Activated CD4-positive, CD25-positive, alpha-beta regulatory T cell treated with anti-CD3 and anti-CD28 coated beads, Interleukin-2, amount 50 U/mL, for 16 hours (primary cell): ENCODE results near the gene ADORA2A.

Experiments
- DNase-seq: peaks from one replicate; pipeline ENCODE4 v3.0.0-alpha.2; 2020; ENCODE audit warnings: low read depth, low spot score

Gene ADORA2A

DNA sequence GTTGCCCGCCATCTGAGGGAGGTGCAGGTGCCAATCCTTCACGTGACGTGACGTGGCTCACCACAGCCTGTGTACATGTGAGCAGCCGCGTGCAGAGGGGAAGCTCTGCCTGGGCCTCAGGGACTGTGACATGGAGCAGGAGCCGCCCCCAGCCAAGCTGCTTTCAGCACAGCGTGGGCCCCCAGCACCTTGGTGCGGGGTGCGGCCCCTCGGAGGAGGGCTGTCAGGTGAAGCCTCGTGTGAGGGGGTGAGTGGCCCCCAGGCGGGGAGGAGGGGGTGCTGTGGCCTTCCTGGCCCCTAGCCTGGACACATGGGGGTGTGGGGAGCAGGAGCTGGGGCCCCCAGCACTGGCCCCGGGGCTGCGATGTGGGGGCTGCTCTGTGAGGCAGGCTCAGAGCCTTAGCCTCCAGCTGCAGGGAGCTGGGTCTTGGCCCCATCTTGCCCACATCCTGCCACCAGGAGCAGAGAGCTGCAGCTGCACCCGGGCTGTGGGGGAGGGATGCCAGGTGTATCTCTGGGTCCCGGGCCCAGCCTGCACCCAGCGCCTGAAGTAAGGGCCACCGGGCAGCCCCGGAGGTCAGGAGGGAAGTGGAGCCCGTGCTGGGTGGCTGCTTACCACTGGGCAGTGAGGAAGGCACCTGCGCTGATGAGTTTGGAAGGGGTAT is at the start of gene ADORA2A:
Gene ADORA2A, plus strand, starts transcription at position 100 of the 665 bp plus-strand sequence. CDS start 5,806 bp downstream, outside the sequence.
- DNase-seq, result peak; percentile 69

DNA sequence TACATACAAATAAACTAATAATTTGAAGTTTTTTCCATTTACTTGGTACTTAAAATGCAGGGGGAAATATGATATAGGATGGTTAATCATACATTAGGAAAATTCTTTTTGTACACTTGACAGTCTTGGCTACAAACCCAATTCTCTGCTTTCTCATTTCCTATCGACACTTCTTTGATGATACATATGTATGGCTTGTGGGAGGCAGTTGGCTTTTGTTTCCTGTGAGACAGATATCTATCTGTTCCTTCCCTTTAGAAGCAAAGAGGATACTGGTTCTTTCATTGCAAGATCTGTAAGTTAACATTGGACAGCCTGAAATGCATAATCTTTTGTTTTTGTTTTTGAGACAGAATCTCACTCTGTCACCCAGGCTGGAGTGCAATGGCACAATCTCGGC is 47.9 kb upstream of the ADORA2A start:
- DNase-seq, result no peak

DNA sequence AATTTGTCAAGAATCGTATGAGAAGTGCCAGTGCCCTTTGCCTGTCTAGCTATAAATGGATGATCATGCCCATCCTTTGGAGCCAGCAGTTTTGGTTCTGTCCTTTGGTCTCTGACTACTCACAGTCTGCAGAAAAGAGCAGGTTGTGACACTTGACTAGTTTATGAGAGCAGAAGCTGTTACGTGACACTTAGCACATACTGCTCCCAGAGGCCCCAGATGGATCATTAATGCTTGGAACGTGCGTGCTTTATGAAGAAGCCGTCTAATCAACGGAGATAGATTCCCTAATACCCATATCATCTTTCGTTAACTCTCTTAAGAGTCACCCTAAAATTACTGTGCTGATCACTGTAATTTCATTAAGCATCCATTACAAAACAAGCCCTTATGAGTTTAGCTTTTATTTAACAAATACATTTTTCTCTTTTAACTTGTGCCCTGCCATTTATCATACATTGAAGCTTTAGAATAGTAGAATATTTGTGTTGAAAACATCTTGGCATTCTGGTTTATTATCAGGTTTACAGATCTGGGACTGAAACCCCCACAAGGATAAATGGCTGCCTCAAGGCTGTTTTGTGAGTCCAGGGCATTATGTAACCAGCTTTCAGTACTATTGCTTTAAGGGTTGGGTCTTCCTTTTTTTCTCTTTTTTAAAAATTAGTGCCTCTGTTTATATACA is 47.0 kb upstream of the ADORA2A start:
- DNase-seq, result no peak

DNA sequence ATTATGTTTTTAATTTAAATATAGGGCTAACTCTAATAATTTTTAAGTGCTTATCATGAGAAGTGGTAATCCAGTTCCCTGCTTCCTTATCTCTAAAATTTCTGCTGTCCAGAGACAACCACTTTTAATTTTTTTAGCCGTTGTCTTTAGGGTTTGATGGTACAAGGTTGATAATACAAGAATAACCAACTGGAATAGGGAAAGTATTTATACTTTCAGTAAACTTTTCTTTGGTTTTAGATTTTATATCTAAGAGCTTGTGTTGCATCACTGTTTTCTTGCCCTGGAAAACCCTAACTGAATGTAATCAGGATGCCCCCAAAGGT is 46.5 kb upstream of the ADORA2A start:
- no peak for DNase-seq

DNA sequence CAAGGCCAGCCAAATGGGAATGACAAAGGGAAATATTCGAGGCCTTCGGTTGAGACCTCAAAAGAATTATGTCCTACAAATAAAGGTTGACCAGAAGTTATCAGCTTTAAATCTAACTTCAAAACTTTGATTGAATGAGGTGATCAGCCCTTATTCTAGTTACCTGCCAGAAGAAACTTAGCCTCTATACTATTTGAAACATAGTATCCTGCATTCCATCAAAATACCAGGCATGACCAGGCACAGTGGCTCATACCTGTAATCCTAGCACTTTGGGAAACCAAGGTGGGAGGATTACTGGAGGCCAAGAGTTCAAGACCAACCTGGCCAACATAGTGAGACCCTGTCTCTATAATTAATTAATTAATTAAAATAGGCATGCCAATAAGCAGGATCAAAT is 44.3 kb upstream of the ADORA2A start:
- DNase-seq, result no peak

DNA sequence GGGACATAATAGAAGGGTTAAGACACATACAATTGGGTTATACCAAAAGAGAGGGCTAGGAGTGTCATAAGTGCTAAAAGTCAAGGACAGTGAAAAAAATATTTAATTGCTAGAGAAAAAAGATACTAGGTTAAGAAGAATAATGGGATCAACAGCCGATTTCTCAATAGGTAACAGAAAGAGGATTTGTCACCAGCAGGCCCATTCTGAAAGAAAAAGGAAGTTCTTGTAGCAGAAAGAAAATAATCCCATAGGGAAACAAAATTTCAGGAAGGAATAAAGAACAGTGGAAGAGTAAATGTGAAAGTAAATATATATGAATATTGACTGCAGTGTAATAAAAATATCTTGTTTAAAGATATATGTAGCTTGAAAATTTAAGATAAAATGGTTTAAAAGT is 43.3 kb upstream of the ADORA2A start:
- DNase-seq, result no peak

DNA sequence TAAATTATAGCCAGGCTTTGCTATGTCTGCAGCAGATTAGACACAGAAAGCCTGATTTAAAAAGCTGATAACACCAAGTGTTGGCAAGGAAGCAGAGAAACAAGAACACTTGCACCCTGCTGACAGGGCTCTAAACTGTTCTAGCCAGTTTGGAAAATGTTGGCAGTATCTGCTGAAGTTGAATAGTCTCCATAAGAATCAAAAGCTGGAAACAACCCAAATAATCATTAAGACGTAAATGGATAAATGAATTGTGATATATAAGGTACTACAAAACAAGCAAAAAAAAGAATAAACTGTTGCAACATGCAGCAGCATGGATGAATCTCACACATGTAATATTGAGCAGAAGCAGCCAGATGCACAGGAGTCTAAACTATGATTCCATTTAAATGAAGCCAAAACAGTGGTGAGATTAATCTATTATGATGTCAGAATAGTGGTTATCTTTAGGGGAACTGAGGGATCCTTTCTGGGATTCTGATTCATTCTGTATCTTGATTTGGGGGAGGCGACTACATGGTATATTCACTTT is 40.4 kb upstream of the ADORA2A start:
- DNase-seq, result no peak

DNA sequence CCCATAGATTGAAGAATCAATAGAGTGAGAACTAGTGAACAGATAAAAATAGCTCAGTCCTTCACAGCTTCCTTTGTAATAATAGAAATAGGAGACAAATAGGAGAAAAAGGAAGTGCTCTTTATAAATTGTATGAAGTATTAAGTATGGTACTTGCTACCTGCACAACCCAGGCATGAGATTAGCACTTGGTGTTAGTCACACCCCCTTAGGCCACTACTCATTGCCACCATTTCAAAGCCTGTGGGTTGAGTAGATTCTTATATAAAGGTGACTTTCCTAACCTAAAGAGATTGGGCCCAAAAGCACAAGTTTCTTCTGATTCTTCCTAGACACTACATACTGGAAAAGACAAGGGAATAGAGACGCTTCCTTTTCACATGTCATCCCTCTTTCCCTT is 37.7 kb upstream of the ADORA2A start:
- no peak for DNase-seq

DNA sequence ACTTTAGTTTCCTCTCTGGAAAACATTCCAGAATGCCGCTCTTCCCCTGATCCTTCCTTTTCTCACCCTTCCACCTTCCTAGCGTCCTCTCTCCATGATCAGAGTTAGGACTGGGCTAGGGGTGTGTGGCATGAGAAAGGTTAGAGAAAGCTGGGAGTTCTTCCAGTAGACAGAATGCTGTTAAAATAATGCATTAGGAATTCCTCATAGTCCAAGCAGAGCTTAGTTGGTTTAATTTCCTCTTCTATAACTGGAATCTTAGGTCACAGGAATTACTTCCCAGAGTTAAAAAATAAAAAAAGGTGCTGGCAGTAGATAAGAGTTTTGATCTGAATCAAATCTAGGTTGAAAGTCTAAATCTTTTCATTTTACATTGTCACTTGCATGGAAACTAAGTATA is 37.2 kb upstream of the ADORA2A start:
- no peak for DNase-seq

DNA sequence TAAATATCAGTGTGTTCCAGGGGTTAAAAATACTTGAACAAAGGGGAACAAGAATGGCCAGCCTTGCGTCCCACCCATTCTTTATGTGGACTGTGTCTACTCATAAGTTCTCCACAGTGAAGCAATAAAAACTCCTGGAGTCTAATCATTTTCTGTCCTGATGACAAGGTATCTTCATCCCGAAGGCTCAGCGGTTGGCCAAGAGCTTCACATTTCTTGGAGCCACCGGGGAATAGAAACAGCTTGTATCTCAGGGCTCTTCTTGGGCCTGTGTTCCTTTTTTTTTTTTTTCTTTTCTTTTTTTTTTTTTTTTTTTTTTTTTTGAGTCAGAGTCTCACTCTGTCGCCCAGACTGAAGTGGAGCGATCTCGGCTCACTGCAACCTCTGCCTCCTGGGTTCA is 36.8 kb upstream of the ADORA2A start:
- no peak for DNase-seq

DNA sequence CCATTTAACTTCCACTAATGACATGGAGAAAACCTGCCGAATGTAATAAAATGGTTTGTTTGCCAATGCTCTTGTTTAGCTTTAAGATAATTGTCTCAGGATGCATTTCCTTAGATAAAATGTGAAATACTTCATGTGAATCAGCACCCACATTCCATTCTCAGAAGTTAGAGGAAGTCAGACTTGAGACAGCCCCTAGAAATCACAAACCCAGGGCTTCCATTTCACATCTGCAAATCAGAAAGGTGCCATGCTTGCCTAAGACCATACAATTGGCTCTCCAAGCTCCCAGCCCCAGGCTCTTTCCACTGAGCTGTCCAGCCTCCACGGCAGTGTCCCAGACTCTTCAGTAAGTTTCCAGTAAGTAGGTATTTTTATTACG is 35.6 kb upstream of the ADORA2A start:
- no peak for DNase-seq

DNA sequence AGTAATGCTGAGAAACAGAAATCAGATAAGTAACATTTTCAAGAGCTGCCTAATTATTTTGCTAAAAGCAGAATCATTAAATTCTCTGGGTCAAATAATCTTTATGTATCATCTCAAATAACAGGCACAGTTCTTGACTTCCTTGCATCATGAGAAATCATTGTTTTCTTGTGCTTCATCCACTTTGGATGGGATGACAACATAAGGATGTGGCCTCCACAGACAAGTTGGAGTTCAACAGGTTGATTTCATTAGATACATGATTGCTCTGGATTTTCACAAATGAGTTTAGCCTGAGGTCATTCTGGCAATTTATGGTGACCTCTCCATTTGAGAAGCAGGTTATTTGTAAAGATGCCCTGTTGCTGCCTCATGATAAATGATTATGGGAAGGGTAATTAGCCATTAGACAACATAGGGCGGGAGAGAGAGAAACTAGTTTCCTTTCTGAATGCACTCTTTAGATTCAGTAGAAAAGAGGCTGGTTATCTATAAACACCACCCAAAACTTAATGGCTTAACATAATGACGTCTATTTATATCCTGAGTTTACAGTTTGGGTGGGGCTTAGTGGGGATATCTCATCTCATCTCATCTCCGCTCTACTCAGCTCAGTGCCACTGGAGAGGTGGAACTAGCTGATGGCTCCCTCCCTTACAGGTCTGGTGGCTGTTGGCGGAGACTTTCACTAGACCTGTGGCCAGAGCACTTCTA is 35.0 kb upstream of the ADORA2A start:
- no peak for DNase-seq

DNA sequence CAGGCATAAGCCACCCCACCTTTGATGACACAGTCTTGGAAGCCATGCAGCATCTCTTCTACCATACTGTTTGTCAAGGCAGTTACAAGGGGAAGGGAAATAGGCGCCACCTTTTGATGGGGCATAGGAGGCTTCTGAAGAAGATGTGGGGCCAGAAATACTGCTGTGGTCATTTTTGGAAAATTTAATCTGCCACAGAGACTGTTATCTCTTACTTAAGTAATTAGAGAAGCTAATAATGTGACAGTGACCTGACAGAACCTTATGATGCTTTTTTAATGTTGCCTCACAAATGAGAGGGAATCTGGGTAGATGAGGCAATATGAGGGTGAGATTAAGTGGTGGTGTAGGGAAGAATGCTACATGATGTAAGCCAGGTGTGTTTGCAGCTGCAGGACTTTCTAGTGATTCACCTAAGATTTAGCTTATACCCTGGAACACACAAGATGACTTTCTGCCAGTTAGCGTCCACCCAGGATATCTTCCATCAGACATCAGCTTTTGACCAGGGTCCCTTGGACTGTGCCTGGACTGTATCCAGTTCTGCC is 34.3 kb upstream of the ADORA2A start:
- DNase-seq, result no peak

DNA sequence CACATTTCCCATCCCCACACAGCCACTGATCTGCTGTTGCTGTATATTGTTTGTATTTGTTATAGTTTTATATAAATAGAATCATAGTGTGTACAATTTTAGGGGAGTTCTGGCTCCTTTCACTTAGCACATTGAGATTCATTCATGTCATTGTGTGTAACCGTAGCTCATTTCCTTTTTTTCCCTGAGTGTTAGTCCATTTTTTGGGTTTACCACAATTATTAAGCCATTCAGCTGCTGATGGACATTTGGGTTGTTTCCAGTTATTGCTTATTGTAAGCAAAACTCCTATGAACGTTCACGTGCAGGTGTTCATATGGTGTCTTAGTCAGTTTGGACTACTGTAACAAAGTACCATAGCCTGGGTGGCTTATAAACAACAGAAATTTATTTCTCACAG is 33.6 kb upstream of the ADORA2A start:
- DNase-seq, result no peak

DNA sequence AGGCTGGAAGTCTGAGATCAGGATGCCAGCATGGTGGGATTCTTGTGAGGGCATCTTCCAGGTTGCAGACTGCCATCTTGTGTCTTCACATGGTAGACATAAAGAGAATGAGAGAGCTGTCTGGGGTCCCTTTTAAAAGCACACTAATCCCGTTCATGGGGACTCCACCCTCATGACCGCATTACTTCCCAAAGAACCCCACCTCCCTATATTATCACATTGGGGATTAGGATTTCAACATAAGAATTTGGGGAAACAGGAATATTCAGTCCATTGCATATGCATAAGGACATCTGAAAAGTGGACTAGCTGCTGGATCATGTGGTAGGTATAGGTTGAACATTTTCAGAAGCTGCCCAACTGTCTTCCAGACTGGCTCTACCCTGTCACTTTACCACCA is 33.1 kb upstream of the ADORA2A start:
- no peak for DNase-seq

DNA sequence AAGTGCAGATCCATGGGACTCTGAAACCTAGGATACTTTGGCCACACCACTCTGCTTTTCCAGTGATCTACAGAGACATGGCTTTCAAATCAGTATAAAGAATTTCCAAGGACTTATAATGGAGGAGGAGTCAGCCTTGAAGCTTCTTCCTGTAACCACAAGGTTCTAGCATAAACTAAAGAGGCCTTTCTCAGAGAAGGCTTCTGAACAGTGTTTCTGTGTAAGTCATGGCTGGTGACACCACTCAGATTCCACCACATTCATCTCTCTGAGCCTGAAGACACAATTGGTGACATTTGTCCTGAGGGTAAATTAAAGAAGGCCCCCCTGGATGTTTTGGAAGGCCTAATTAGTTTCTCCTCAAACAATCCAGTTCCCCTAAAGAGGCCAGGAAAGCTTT is 29.0 kb upstream of the ADORA2A start:
- no peak for DNase-seq

DNA sequence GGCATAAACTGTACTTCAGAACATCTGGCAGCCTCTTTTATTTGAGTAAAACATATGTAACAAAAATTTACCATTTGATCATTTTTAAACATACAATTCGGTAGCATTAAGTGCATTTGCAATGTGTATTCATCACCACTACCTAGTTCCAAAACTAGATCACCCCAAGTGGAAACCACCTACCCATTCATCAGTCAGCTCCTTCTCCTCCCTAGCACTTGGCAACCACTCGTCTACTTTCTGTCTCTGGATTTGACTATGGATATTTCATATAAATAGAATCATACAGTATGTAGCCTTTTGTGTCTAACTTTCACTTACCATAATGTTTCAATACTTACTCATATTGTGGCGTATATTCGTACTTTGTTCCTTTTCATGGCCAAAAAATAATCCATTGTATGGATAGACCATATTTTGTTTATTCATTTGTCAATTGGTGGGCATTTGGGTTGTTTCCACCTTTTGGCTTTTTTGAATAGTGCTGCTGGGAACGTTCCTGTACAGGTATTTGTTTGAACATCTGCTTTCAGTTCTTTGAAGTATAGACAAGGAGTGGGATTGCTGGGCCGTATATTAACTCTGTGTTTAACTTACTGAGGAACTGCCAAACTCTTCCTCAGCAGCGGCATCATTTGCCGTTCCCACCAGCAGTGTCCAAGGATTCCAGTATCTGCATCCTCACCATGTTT is 27.2 kb upstream of the ADORA2A start:
- no peak for DNase-seq

DNA sequence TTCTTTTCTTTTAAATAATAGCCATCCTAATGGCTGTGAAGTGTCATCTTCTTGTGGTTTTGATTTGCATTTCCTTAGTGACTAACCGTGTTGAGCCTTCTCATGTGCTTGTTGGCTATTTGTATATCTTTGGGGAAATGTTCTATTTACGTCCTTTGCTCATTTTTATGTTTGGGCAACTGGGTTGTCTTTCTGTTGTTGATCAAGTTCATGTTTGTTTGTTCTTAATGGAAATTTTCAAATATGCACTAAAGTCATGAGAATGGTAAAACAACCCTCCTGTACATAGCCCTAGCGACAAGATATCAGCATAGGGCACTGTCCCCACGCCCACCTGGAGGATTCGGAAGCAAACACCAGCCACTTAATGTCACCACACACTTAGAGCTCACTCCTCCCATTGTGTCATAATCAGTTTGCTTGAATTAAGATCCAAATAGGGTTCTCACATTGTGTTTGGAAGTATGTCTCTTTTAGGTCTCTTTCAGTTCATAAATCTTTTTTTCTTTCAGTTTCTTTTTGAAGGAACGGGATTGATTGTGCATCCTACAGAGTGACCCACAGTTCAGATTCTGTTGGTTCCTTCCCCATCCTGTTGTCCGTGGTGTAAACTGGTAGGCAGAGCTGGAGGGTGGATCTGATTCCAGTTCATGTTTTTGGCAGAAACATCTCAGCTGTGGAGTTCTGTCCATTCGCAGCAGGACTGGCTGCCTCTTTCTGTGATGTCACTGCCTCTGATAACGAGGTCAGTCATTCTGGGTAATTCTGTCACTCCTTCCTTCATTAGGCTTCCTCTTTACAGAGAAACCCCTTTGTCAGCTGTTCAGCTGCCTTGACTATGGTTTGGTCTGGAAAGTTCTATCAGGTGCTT is 26.4 kb upstream of the ADORA2A start:
- DNase-seq, result no peak

DNA sequence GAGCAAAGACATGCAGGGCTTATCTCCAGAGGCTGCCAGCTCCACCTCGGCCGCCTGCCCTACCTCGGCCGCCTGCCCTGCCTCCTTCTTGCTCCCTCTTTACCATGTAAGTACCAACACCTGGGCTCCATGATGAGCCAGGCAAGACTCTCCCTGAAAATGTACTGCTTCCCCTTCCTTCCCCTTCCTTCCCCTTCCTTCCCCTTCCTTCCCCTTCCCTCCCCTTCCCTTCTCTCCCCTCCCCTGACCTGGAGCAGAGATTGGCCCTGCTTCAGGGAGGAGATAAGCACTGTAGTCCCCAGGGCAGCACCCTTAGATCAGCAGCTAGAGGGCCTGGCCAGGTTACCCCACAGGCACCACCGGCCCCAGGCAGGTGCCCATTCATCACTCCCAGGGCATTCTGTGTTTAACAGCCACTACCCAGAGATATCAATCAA is 25.4 kb upstream of the ADORA2A start:
- no peak for DNase-seq

DNA sequence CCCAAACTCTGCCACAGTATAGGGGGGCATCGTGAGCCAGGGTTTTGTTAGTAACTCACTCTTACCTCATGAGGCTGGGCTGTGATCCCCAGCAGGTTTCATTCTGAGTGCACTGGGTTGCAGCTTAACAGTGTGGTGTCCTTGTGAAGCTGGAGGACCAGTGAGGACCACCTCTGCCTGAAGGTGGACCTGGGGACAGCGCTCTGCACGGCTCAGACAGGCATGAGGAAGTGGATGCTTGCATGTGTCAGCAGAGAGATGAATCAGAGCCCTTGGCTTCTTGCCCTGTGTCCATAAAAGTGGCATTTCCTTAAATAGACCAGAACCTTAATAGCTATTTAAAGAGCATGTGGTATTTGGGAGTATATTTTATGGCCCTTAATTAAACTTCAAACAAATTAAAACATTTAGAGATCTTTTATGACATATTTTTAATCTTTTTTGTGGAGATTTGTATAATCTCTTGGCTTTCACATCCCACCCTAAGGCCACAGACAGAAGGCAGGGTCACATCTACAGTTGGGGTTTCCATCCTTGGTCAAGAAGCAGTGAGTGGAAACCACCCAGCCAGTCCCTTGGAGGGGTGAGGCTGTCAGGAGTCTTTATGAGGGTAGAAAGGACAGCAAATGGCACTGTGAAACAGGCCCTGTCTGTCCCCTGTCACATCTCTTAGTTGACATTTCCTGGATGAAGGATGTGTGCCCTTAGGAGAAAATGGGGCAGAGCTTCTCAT is 24.8 kb upstream of the ADORA2A start:
- DNase-seq, result no peak
